Mesenchymal stem cell (in vitro differentiated cells and primary cell): ENCODE measurements around the gene GRK6.

Source experiments
- DNase-seq: peaks from one replicate; pipeline ENCODE4 v3.0.0-alpha.2; 2013
- H2AFZ ChIP-seq: one replicate; pipeline ENCODE4 v1.6.1; 2013; ENCODE audit warnings: low read depth, mild to moderate bottlenecking, control low read depth, inconsistent platforms, low read length, moderate library complexity
- H2AK5ac ChIP-seq: 2 replicates; pipeline ENCODE4 v1.6.1; 2013; ENCODE audit warnings: low read length, moderate library complexity, mild to moderate bottlenecking, inconsistent platforms; ENCODE audit not compliant: severe bottlenecking
- H2BK120ac ChIP-seq: one replicate; pipeline ENCODE4 v1.6.1; 2013; ENCODE audit warnings: low read depth, mild to moderate bottlenecking, inconsistent platforms, low read length, moderate library complexity
- H2BK12ac ChIP-seq, 2 experiments: one replicate each; pipeline ENCODE4 v1.6.1; 2013; ENCODE audit warnings: inconsistent platforms in 2 of 2, low read length in 2 of 2, mild to moderate bottlenecking in 2 of 2, moderate library complexity in 2 of 2, control low read depth in 1 of 2
- H2BK15ac ChIP-seq: one replicate; pipeline ENCODE4 v1.6.1; 2013; ENCODE audit warnings: mild to moderate bottlenecking, low read depth, inconsistent platforms; ENCODE audit not compliant: poor library complexity, severe bottlenecking
- H2BK5ac ChIP-seq: 2 replicates; pipeline ENCODE4 v1.6.1; 2013; ENCODE audit warnings: low read depth, mild to moderate bottlenecking, low read length, control low read depth, inconsistent platforms; ENCODE audit not compliant: poor library complexity, severe bottlenecking
- H3K14ac ChIP-seq, 2 experiments: one replicate each; pipeline ENCODE4 v1.6.1; 2013; ENCODE audit warnings: inconsistent platforms in 2 of 2, low read length in 2 of 2, control low read depth in 1 of 2, mild to moderate bottlenecking in 1 of 2, moderate library complexity in 1 of 2
- H3K18ac ChIP-seq, 2 experiments: one replicate each; pipeline ENCODE4 v1.6.1; 2013; ENCODE audit warnings: inconsistent platforms in 2 of 2, low read length in 2 of 2, control low read depth in 1 of 2, low read depth in 1 of 2, mild to moderate bottlenecking in 1 of 2
- H3K23ac ChIP-seq, 2 experiments: one replicate each; pipeline ENCODE4 v1.6.1; 2013; ENCODE audit warnings: inconsistent platforms in 2 of 2, low read length in 2 of 2, mild to moderate bottlenecking in 2 of 2, moderate library complexity in 2 of 2, control low read depth in 1 of 2
- H3K27ac ChIP-seq: 2 replicates; pipeline ENCODE4 v1.5.1; 2013; ENCODE audit warnings: mild to moderate bottlenecking, moderate library complexity, low read length, control low read depth, inconsistent platforms; ENCODE audit not compliant: poor library complexity, severe bottlenecking
- H3K27me3 ChIP-seq, 2 experiments: 2 replicates each; pipeline versions ENCODE4 v1.6.1 to v1.7.0; 2013; ENCODE audit warnings: low read length in 2 of 2, mild to moderate bottlenecking in 2 of 2, moderate library complexity in 2 of 2, control low read depth in 1 of 2, inconsistent platforms in 1 of 2; ENCODE audit not compliant: control insufficient read depth in 1 of 2, insufficient read depth in 1 of 2
- H3K36me3 ChIP-seq, 2 experiments: 2 replicates each; pipeline versions ENCODE4 v1.6.1 to v1.7.0; 2013; ENCODE audit warnings: low read length in 2 of 2, control low read depth in 1 of 2, inconsistent platforms in 1 of 2, low read depth in 1 of 2, mild to moderate bottlenecking in 1 of 2; ENCODE audit not compliant: insufficient read depth in 2 of 2, control insufficient read depth in 1 of 2
- H3K4ac ChIP-seq, 2 experiments: one replicate each; pipeline ENCODE4 v1.6.1; 2013; ENCODE audit warnings: inconsistent platforms in 2 of 2, low read length in 2 of 2, mild to moderate bottlenecking in 2 of 2, moderate library complexity in 2 of 2, control low read depth in 1 of 2, low read depth in 1 of 2
- H3K4me1 ChIP-seq: 2 replicates; pipeline ENCODE4 v1.6.1; 2013; ENCODE audit warnings: low read depth, low read length, control low read depth; ENCODE audit not compliant: control insufficient read depth, insufficient read depth
- H3K4me2 ChIP-seq: 2 replicates; pipeline ENCODE4 v1.6.1; 2013; ENCODE audit warnings: low read length, mild to moderate bottlenecking, inconsistent platforms; ENCODE audit not compliant: poor library complexity, severe bottlenecking
- H3K4me3 ChIP-seq, 2 experiments: 2 replicates each; pipeline versions ENCODE4 v1.5.1 to v1.7.0; 2013; ENCODE audit warnings: low read length in 2 of 2, mild to moderate bottlenecking in 2 of 2, control low read depth in 1 of 2, low read depth in 1 of 2; ENCODE audit not compliant: insufficient read depth in 1 of 2
- H3K79me1 ChIP-seq: replicated peaks from 2 replicates; pipeline ENCODE4 v1.6.1; 2013; ENCODE audit warnings: mild to moderate bottlenecking, control low read depth, low read length, inconsistent platforms; ENCODE audit not compliant: poor library complexity, severe bottlenecking
- H3K9ac ChIP-seq: 2 replicates; pipeline ENCODE4 v1.7.0; 2013; ENCODE audit warnings: mild to moderate bottlenecking, low read length, moderate library complexity
- H3K9me3 ChIP-seq: 2 replicates; pipeline ENCODE4 v1.7.0; 2013; ENCODE audit warnings: mild to moderate bottlenecking, low read length; ENCODE audit not compliant: control insufficient read depth
- H4K8ac ChIP-seq: one replicate; pipeline ENCODE4 v1.6.1; 2013; ENCODE audit warnings: inconsistent platforms, mild to moderate bottlenecking, low read length, moderate library complexity
- H4K91ac ChIP-seq: one replicate; pipeline ENCODE4 v1.6.1; 2013; ENCODE audit warnings: mild to moderate bottlenecking, low read length, inconsistent platforms
- WGBS: methylation state at CpG from one replicate; pipeline ENCODE4 v1.1.7; 2013; ENCODE audit warnings: mixed read lengths; 5-methylcytosine and 5-hydroxymethylcytosine counted together

GRK6 gene

DNA sequence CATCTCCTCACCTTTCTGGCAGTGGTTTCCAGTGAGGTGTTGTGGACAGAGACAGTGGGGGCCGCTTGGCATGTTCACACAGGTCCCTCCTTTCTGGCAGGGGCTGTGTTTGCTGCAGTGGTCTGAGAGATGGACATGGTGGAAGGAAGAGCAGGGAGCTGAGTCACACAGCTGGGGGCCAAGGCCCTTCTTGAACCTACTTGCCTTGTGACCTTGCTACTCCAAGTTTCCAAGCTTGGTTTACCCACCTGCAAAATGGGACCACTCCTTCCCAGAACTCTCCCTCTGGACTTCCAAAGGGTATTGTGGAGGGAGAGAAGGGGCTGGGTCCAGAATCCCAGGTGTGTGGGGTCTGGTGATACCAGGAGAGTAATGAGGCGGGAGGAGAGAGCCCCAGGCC is 21.2 kb upstream of the GRK6 start:
- Histone ChIP-seq H2BK5ac (no peak overlapping the region), H3K79me1 (no peaks in the 10 kb centered on the region), H2AFZ (no peak overlapping the region), H3K9me3 (no peaks in the 10 kb centered on the region), H3K18ac (no peak overlapping the region), H3K4me1 (peaks cover 27% of the 10 kb centered on the region), H3K4ac (no peak overlapping the region), H4K91ac (peak overlapping the region; percentile 66), H3K9ac (no peak overlapping the region), H3K27ac (no peak overlapping the region), H4K8ac (no peak overlapping the region), H3K4me2 (no peak overlapping the region), H2BK120ac (no peak overlapping the region), H3K14ac (no peak overlapping the region), H3K4me3 (no peak overlapping the region), H2BK12ac (no peak overlapping the region), H2AK5ac (no peak overlapping the region), H3K27me3 (peaks cover 0 to 79% of the 10 kb centered on the region in 2 experiments), H3K23ac (no peak overlapping the region), H2BK15ac (peak overlapping the region; percentile 0), H3K36me3 (peaks cover 0 to 3% of the 10 kb centered on the region in 2 experiments)
- DNase-seq, result no peak
- 100% methylated on average over 1 of the region's 2 CpGs for WGBS

DNA sequence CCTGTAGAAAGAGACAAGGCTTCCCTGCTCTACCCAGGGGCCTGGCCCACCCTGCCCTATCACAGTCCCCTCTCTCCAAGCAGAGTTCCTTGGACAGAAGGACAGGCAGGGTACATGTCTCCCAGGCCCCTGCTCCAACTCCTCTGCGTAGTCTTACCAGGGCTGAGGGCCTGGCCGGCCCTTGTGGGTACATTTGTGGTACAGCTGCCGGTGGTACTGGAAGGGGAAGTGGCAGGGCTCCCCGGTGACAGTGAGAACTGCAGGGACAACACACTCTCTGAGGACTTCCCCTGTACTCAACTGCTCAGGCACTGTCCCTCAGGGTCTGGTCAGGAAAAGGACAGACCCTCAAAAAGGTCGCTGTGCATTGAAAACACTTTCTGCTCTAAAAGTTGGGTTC is 20.7 kb upstream of the GRK6 start:
- Histone ChIP-seq H3K4me1 (peaks cover 26% of the 10 kb centered on the region), H3K4me3 (no peak overlapping the region), H4K91ac (no peak overlapping the region), H2BK120ac (no peak overlapping the region), H3K27ac (no peak overlapping the region), H2AK5ac (peak overlapping the region; percentile 17), H3K14ac (no peak overlapping the region), H3K4me2 (no peak overlapping the region), H4K8ac (no peak overlapping the region), H3K18ac (no peak overlapping the region), H3K23ac (no peak overlapping the region), H3K27me3 (peaks cover 0 to 76% of the 10 kb centered on the region in 2 experiments), H3K4ac (no peak overlapping the region), H3K79me1 (no peaks in the 10 kb centered on the region), H3K9me3 (no peaks in the 10 kb centered on the region), H3K9ac (no peak overlapping the region), H3K36me3 (peaks cover 0 to 3% of the 10 kb centered on the region in 2 experiments), H2BK15ac (no peak overlapping the region), H2BK5ac (no peak overlapping the region), H2BK12ac (no peak overlapping the region), H2AFZ (no peak overlapping the region)
- WGBS, result 96% methylated on average over 5 of the region's 5 CpGs
- DNase-seq, result no peak

DNA sequence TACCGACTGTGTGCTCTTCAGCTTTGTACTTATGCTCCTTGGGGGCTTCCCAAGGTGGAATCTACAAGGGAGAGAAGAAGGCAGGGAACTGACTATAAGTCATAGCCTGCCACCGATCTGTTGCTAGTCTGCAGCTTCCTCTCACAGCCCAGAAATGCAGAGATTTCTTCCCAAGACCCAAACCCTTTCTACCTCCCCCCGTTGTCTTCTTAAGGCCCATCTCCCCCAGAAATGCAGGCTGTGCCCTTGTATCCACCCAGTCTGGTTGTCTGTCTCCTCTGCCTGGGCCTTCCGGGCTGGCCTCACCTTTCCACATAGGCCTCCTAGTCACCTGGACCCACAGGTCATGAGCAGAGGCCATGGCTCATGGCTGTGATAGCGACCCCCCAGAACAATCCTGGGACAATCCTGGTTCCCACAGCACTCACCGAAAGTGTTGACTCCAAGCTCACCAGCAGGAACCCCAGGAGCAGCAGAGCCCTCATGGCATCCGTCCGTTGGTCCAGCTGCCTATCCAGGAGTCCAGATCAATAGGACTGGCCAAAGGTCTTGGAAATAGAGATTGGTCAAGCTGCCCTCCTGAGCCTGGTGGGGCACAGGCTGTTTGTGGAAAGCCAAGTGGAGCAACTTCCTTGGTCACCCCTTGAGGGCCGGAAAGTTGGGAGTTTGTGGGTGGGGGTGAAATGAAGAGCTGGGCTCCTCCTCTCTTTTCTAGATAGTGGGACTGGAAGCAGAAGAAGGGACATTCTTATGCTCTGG is 17.3 kb upstream of the GRK6 start, which contains the start of gene F12:
Gene F12, minus strand, starts transcription at position 522 of the 759 bp plus-strand sequence. Its CDS starts 37 bp downstream, at position 485.
- Histone ChIP-seq H2AK5ac (no peak within 1 kb of the TSS), H3K4ac (no peak within 1 kb of the TSS), H2BK12ac (no peak within 1 kb of the TSS), H3K18ac (no peak within 1 kb of the TSS), H3K4me3 (no peak within 1 kb of the TSS), H3K9ac (no peak within 1 kb of the TSS), H2BK15ac (no peak within 1 kb of the TSS), H3K27me3 (peaks cover 0 to 64% of the 10 kb centered on the region in 2 experiments), H2BK5ac (no peak within 1 kb of the TSS), H4K91ac (no peak within 1 kb of the TSS), H2AFZ (no peak within 1 kb of the TSS), H3K14ac (no peak within 1 kb of the TSS), H3K23ac (no peak within 1 kb of the TSS), H4K8ac (no peak within 1 kb of the TSS), H3K4me2 (no peak within 1 kb of the TSS), H3K4me1 (peaks cover 7% of the 10 kb centered on the region), H3K79me1 (no peaks in the 10 kb centered on the region), H2BK120ac (no peak within 1 kb of the TSS), H3K9me3 (no peaks in the 10 kb centered on the region), H3K36me3 (no peaks in the 10 kb centered on the region), H3K27ac (no peak within 1 kb of the TSS)
- DNase-seq, result no peak
- 92% methylated on average over 9 of the region's 9 CpGs for WGBS

DNA sequence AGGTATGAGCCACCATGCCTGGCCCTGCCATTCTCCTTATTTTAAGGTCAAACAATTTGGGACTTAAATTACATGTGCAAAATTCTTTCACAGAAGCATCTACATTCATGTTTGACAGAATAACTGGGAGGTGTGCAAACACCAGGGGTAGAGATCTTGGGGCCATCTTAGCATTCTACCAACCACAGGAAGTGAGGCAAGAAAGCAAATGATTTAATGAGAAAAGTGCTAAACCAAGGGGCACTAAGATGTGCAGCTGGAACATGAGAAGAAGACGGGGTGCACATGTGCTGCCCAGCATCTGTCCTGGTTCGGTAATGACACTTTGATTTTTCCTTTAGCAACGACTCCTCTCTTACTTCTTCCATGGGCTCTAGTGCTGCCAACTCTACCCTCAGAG is 15.9 kb upstream of the GRK6 start:
- H3K9me3 ChIP-seq, result no peaks in the 10 kb centered on the region
- H3K4me3 ChIP-seq, result no peak overlapping the region
- H2BK120ac ChIP-seq, result no peak overlapping the region
- no peaks in the 10 kb centered on the region for H3K4me1 ChIP-seq
- no peak overlapping the region for H3K14ac ChIP-seq
- WGBS, result 77% methylated on average over 3 of the region's 3 CpGs
- H2BK15ac ChIP-seq, result no peak overlapping the region
- H2BK12ac ChIP-seq, result no peak overlapping the region
- no peak overlapping the region for H3K27ac ChIP-seq
- no peak overlapping the region for H3K18ac ChIP-seq
- H3K4ac ChIP-seq, result no peak overlapping the region
- H3K23ac ChIP-seq, result no peak overlapping the region
- no peaks in the 10 kb centered on the region for H3K36me3 ChIP-seq
- no peak overlapping the region for H4K91ac ChIP-seq
- no peak overlapping the region for H3K9ac ChIP-seq
- DNase-seq, result no peak
- H3K27me3 ChIP-seq, result peaks cover 0 to 57% of the 10 kb centered on the region in 2 experiments
- H3K79me1 ChIP-seq, result no peaks in the 10 kb centered on the region
- H2AK5ac ChIP-seq, result no peak overlapping the region
- no peak overlapping the region for H4K8ac ChIP-seq
- no peak overlapping the region for H2AFZ ChIP-seq
- no peak overlapping the region for H3K4me2 ChIP-seq
- no peak overlapping the region for H2BK5ac ChIP-seq
